ENCODE data around the gene MMAB.
A peak's percentile ranks its signal among the peaks of the same experiment; 100 is the strongest.

Gene MMAB

GRCh38 chr12:109587921-109588320 lies 14.6 kb upstream of the MMAB start:
- no peak for TF ChIP-seq CTCF (IDR thresholded peaks at IDR 0.05; ENCODE audit: insufficient read depth, low read depth, low read length, missing control alignments)
- no peak overlapping the region for H3K4me3 ChIP-seq (ENCODE audit: low read length)
- no peak for DNase-seq (ENCODE audit: low read depth)

GRCh38 chr12:109586385-109587296 lies 13.3 kb upstream of the MMAB start:
- no peak overlapping the region for H3K4me3 ChIP-seq (ENCODE audit: low read length)
- TF ChIP-seq CTCF (IDR thresholded peaks at IDR 0.05; ENCODE audit: insufficient read depth, low read depth, low read length, missing control alignments), result no peak
- no peak for DNase-seq (ENCODE audit: low read depth)

- no peak overlapping the region for H3K4me3 ChIP-seq (ENCODE audit: low read length)
- no peak for DNase-seq (ENCODE audit: low read depth)
- no peak for TF ChIP-seq CTCF (IDR thresholded peaks at IDR 0.05; ENCODE audit: insufficient read depth, low read depth, low read length, missing control alignments)
Measured at GRCh38 chr12:109583733-109584132, 10.4 kb upstream of the MMAB start.

GRCh38 chr12:109582636-109583035 lies 9.3 kb upstream of the MMAB start:
- no peak overlapping the region for H3K4me3 ChIP-seq (ENCODE audit: low read length)
- peak; percentile 23 for TF ChIP-seq CTCF (IDR thresholded peaks at IDR 0.05; ENCODE audit: insufficient read depth, low read depth, low read length, missing control alignments)
- DNase-seq (ENCODE audit: low read depth), result peak; percentile 51

GRCh38 chr12:109581856-109582255 lies 8.6 kb upstream of the MMAB start:
- no peak for TF ChIP-seq CTCF (IDR thresholded peaks at IDR 0.05; ENCODE audit: insufficient read depth, low read depth, low read length, missing control alignments)
- no peak overlapping the region for H3K4me3 ChIP-seq (ENCODE audit: low read length)
- peak; percentile 93 for DNase-seq (ENCODE audit: low read depth)

GRCh38 chr12:109581334-109581691 lies 8.0 kb upstream of the MMAB start:
- TF ChIP-seq CTCF (IDR thresholded peaks at IDR 0.05; ENCODE audit: insufficient read depth, low read depth, low read length, missing control alignments), result no peak
- H3K4me3 ChIP-seq (ENCODE audit: low read length), result no peak overlapping the region
- DNase-seq (ENCODE audit: low read depth), result no peak

Data from epithelial cell of esophagus (primary cell).